Testis (tissue), 2 donors: ENCODE measurements around the gene MARS1.

Experiments used
- CTCF ChIP-seq, 3 experiments: fragments of 450-650 bp in 2 of 3; fragments of 200-600 bp in 1 of 3; sonication (generic) in 1 of 3; IDR thresholded peaks; one replicate each; pipeline ENCODE4 v1.5.1; 2016 to 2019; ENCODE audit warnings: antibody characterized with exemption in 3 of 3, mild to moderate bottlenecking in 2 of 3, moderate library complexity in 1 of 3
- POLR2A ChIP-seq: fragments of 450-650 bp; IDR thresholded peaks from one replicate; pipeline ENCODE4 v1.6.1; 2017; ENCODE audit warnings: antibody characterized with exemption, mild to moderate bottlenecking, moderate library complexity

- TF ChIP-seq CTCF (IDR thresholded peaks at IDR 0.05), result no peak
- no peak for TF ChIP-seq POLR2A
Measured at GRCh38 chr12:57549909-57550640, 62.2 kb downstream of the MARS1 start, which contains the start of gene KIF5A.
